ENCODE data around the gene RHEX. TPM values are rescaled to one million over a fixed set of nuclear protein-coding genes. Genes with fewer than 3 reads are reported as not detected.

The RHEX gene
- polyA plus RNA-seq, 6 donors from 2014 or later: 0.28 to 5.3 (median 0.60) TPM

DNA sequence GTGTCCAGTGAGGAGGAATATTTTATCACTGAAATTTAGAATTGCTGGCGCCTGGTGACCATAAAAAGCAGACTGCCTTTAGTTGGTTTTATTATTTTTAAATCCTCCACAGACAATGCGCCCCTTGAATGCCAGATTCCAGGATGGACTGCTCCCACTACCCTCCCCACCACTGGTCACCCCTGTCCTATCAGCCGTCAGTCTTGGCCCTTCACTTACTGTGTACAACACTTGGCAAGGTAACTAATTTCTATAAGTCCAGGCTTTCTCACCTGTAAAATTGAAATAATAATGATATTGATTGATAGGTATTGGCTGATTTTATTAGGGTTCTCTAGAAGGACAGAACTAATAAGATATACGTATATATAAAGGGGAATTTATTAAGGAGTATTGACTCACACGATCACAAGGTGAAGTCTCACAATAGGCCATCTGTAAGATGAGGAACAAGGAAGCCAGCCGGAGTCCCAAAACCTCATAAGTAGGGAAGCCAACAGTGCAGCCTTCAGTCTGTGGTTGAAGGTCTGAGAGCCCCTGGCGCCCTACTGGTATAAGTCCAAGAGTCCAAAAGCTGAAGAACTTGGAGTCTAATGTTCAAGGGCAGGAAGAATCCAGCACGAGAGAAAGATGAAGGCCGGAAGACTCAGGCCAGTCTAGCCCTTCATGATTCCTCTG lies 17.8 kb downstream of the RHEX start:
- ATAC-seq (ENCODE audit: low read depth in 2 of 2): no peak
- Mint-ChIP-seq H3K4me3 (no peak overlapping the region), H3K36me3 (peaks cover 0 to 4% of the 10 kb centered on the region in 2 donors), H3K9me3 (no peaks in the 10 kb centered on the region), H3K4me1 (peaks cover 26 to 42% (median 35%) of the 10 kb centered on the region in 3 donors), H3K27me3 (no peaks in the 10 kb centered on the region), H3K27ac (peak overlapping the region in 3 of 6 donors; percentile 7 to 70 (median 33))
- DNase-seq: no peak

DNA sequence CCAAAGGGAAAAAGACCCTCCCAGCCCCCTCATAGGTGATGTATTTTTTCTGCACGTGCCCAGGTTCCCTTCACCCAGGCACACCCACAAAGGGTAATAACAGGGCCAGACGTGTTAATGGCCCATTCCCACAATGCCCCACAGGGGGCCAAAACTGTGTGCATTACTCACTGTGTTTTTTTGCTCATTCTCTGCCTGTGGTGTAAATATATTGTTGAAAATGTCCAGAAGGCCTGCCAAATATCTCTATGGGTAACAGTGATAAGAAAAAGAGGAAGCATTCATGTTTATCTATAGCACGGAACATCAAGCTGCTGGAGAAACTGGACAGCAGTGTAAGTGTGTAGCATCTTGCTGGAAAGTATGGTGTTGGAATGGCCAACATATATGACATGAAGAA lies 21.9 kb downstream of the RHEX start:
- H3K27me3 Mint-ChIP-seq: no peaks in the 10 kb centered on the region

DNA sequence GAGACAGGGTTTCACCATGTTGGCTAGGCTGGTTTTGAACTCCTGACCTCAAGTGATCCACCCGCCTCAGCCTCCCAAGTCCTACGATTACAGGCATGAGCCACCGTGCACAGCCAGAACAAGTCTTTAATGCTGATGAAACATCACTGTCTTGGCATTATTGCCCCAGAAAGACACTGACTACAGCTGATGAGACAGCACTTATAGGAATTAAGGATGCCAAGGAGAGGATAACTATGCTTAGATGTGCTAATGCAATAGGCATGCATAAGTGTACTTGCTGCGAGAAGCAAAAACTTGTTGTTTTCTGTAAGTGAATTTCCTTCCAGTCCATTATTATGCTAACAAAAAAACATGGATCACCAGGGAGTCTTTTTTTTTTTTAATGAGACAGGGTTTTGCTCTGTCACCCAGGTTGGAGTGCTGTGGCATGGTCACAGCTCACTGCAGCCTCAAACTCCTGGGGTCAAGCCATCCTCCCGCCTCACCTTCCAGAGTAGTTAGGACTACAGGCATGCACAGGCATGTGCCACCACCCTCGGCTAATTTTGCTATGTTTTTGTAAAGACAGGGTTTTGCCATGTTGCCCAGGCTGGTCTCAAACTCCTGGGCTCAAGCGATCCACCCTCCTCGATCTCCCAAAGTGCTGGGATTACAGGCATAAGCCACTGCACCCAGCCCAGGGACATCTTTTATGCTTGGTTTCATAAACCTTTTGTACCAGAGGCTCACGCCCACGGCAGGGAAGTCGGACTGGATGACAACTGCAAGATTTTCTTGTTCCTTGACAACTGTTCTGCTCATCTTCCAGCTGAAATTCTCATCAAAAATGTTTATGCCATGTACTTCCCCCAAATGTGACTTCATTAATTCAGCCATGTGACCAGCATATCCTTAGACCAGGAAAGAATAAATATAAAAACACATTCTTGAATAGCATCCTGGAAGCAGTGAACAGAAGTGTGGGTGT lies 23.1 kb downstream of the RHEX start:
- ATAC-seq (ENCODE audit: low read depth in 2 of 2) (no peak), DNase-seq (no peak)
- Mint-ChIP-seq H3K27ac (no peak overlapping the region), H3K4me1 (peaks cover 16 to 29% (median 27%) of the 10 kb centered on the region in 3 donors), H3K36me3 (peaks cover 0 to 4% of the 10 kb centered on the region in 2 donors), H3K27me3 (no peaks in the 10 kb centered on the region), H3K4me3 (no peak overlapping the region), H3K9me3 (no peaks in the 10 kb centered on the region)

More for the DNA sequence above, 21.9 kb downstream of the RHEX start:
- H3K36me3 Mint-ChIP-seq: peaks cover 0 to 4% of the 10 kb centered on the region in 2 donors
- ATAC-seq (ENCODE audit: low read depth in 2 of 2): peak in 1 of 2 donors; percentile 23
- peaks cover 10 to 17% (median 16%) of the 10 kb centered on the region in 3 donors for H3K4me1 Mint-ChIP-seq
- no peak for DNase-seq
- H3K27ac Mint-ChIP-seq: peak overlapping the region in 2 of 6 donors; percentile 33 to 34
- no peak overlapping the region for H3K4me3 Mint-ChIP-seq
- no peaks in the 10 kb centered on the region for H3K9me3 Mint-ChIP-seq

GRCh38 chr1:206079135-206079534 lies 26.2 kb downstream of the RHEX start:
- no peak for ATAC-seq (ENCODE audit: low read depth in 2 of 2)
- Mint-ChIP-seq H3K36me3 (no peaks in the 10 kb centered on the region), H3K9me3 (no peaks in the 10 kb centered on the region), H3K4me1 (peaks cover 24 to 37% (median 31%) of the 10 kb centered on the region in 3 donors), H3K4me3 (no peak overlapping the region), H3K27me3 (no peaks in the 10 kb centered on the region), H3K27ac (no peak overlapping the region)
- no peak for DNase-seq

DNA sequence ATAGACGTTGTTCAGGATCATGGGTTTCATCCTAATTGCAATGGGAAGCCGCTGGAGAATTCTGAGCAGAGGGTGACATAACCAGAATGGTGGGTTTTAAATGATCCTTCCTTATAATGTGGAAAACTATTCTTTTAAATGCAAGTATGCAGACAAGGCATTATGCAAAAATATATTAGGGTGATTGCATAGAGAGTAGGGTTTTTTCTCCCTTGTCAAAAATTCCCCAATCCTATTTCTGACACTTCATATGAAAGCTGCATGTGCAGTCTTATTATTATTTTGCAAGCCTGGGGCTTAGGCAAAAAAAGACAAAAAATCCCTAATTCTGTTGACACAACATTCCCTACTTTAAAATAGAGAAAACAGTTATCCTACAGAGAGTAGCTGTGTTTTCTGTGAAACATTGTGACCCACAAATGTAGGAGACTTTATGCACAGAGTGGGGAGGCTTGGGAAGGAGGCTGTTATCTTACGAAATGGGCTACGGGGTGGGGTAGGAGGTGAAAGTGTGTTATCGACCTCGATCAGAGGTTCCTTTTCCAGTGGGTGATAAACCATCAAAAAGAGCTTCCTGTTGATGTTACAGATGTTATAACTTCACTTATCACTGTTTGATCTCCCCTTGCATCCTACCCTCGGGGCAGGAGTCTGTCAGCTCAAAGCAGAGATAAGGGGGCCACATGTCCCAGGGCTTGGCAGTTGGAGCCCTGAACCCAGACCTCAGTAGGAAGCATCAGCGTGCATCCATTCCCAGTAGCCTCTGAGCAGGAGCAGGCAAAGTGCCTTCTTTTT lies 27.2 kb downstream of the RHEX start:
- Mint-ChIP-seq H3K27me3 (no peaks in the 10 kb centered on the region), H3K9me3 (no peaks in the 10 kb centered on the region), H3K36me3 (no peaks in the 10 kb centered on the region), H3K27ac (peak overlapping the region in 3 of 6 donors; percentile 36 to 49 (median 47)), H3K4me1 (peaks cover 18 to 30% (median 25%) of the 10 kb centered on the region in 3 donors), H3K4me3 (peak overlapping the region in 3 of 8 donors; percentile 3 to 71 (median 17))
- ATAC-seq (ENCODE audit: low read depth in 2 of 2) (no peak), DNase-seq (no peak)

- ATAC-seq (ENCODE audit: low read depth in 2 of 2) (no peak), DNase-seq (no peak)
- Mint-ChIP-seq H3K4me1 (peaks cover 17 to 30% (median 25%) of the 10 kb centered on the region in 3 donors), H3K9me3 (no peaks in the 10 kb centered on the region), H3K4me3 (no peak overlapping the region), H3K36me3 (no peaks in the 10 kb centered on the region), H3K27me3 (no peaks in the 10 kb centered on the region), H3K27ac (no peak overlapping the region)
These were observed 28.9 kb downstream of the RHEX start for GRCh38 chr1:206081856-206082255.

DNA sequence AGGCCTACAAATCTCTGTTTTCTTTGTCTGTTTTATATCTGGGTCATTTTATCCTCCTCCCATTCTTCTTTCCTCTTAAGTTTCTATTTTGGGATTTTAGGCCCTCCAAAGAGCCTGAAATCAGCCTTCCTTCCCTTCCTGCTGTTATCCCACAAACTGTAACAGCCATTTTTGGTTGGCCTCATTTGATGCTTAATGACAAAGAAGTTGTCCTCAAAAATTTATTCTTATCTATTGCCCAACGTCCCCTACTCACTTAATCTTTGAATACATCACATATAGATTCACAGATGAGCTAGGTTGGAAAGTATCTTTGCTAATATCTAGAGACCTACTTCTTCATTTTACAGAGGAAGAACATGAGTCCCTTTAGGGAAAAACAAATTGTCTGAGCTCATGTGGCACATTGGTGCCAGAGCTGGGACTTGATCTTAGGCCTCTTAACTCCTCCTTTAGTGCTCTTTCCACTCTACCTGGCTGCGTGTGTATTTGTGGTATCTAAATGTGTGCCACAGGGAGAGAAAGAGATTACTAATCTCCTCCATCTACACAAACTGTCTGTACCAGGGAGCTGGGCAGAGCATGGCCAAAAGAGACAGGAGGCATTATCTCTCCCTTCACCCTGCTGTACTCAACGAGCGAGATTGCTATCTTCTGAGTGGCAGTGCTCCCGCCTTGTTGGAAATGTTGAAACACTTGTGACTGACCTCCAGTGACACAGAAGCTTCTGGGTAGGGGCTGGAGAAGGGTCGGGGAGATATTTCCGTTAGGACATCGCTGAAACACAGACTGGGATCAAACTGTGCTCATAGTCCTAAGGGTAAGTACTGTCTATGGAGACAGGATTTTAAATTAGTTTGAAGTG lies 30.1 kb downstream of the RHEX start:
- ATAC-seq (ENCODE audit: low read depth in 2 of 2) (no peak), DNase-seq (no peak)
- Mint-ChIP-seq H3K9me3 (no peaks in the 10 kb centered on the region), H3K27me3 (no peaks in the 10 kb centered on the region), H3K4me1 (peaks cover 17 to 25% (median 25%) of the 10 kb centered on the region in 3 donors), H3K36me3 (no peaks in the 10 kb centered on the region), H3K27ac (peak overlapping the region in 5 of 6 donors; percentile 29 to 73 (median 40)), H3K4me3 (no peak overlapping the region)

- Mint-ChIP-seq H3K27me3 (no peaks in the 10 kb centered on the region), H3K4me3 (no peak overlapping the region), H3K27ac (peak overlapping the region in 1 of 6 donors; percentile 49), H3K4me1 (peaks cover 17 to 25% (median 25%) of the 10 kb centered on the region in 3 donors), H3K9me3 (no peaks in the 10 kb centered on the region), H3K36me3 (no peaks in the 10 kb centered on the region)
- no peak for DNase-seq
- no peak for ATAC-seq (ENCODE audit: low read depth in 2 of 2)
These were observed 30.8 kb downstream of the RHEX start for GRCh38 chr1:206083750-206084149.

DNA sequence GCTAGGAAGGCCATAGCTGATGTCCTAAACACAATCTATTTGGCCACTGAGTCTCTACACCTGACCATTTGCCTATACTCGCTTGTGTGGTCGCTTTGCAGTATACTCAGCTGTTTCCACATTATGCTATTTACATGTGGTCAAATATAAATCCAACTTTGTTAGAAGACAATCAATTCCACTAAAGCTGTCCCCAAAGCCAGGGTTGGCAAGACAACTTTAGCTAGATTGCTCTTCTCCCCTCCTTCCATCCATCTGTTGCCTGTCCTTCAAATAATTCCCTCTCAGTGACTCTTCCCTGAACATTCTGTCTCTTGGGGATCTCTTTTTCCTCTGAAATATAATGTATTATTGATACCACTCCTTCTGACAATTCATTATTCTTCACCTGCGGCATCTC lies 34.1 kb downstream of the RHEX start:
- Mint-ChIP-seq H3K27me3 (no peaks in the 10 kb centered on the region), H3K4me1 (peaks cover 8% of the 10 kb centered on the region in 3 donors), H3K36me3 (no peaks in the 10 kb centered on the region), H3K9me3 (no peaks in the 10 kb centered on the region), H3K27ac (no peak overlapping the region), H3K4me3 (no peak overlapping the region)
- DNase-seq (no peak), ATAC-seq (ENCODE audit: low read depth in 2 of 2) (no peak)

DNA sequence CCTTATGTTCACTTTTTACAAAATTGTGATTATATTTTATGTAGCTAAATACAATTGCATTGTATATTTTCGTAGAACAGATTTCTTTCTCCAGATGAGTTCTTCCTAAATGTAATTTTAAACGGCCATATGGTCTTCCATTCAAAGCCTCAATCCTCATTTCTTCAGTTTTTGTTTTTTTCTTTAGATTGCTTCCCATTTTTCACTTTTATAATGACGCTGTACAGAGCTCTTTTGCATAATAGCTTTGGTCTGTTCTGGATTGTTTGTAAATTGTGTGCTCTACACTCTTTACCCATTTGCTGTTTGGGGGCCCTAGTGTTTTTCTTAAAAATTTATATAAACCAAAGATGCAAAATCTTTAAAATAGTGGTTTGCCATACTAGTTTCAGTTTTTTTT lies 36.4 kb downstream of the RHEX start:
- H3K4me3 Mint-ChIP-seq: no peak overlapping the region
- H3K9me3 Mint-ChIP-seq: no peaks in the 10 kb centered on the region
- peaks cover 0 to 3% (median 0%) of the 10 kb centered on the region in 3 donors for H3K4me1 Mint-ChIP-seq
- no peak for DNase-seq
- ATAC-seq (ENCODE audit: low read depth in 2 of 2): no peak
- no peak overlapping the region for H3K27ac Mint-ChIP-seq
- H3K36me3 Mint-ChIP-seq: no peaks in the 10 kb centered on the region
- no peaks in the 10 kb centered on the region for H3K27me3 Mint-ChIP-seq

DNA sequence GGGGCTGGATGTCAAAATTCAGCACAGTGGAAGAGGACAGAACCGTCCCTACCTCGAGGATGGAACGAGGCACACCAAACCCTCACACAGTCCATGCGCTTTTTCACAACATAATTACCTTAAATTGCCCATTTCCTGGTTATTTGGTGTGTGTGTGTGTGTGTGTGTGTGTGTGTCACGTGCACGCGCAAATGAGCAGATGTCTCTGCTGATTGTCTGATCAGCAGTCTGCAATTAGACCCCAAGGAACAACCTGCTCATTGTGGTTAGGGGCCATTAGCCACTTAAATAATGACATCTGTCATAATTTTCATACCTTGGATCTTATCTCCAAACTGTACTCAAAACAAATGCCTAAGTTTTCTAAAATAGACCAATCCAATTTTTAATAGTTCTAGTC lies 41.1 kb downstream of the RHEX start:
- no peaks in the 10 kb centered on the region for H3K9me3 Mint-ChIP-seq

DNA sequence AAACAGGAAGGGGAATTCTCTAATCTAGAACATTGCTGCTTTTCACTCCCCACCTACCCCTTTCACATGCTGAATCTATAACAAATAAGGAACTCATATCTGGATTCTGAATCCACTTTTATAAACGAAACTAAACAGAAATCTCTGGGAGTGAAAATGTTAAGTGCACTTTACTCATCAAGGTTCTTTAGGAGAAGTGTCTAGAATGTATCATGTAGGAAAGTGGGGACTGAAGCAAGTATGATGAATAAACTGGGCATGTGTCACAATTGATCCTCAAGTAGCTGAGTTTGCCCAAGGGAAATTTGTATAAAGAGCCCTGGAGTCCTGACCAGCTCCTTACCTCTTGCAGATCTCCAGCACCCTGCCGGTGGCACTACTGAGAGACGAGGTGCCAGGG lies 44.4 kb downstream of the RHEX start:
- Mint-ChIP-seq H3K4me3 (no peak overlapping the region), H3K27ac (peak overlapping the region in 1 of 6 donors; percentile 59), H3K4me1 (peaks cover 28 to 38% (median 37%) of the 10 kb centered on the region in 3 donors), H3K36me3 (no peaks in the 10 kb centered on the region), H3K27me3 (no peaks in the 10 kb centered on the region), H3K9me3 (no peaks in the 10 kb centered on the region)
- ATAC-seq (ENCODE audit: low read depth in 2 of 2): no peak
- DNase-seq: no peak

More for the DNA sequence above, 41.1 kb downstream of the RHEX start:
- H3K36me3 Mint-ChIP-seq: no peaks in the 10 kb centered on the region
- no peak for DNase-seq
- ATAC-seq (ENCODE audit: low read depth in 2 of 2): no peak
- peak overlapping the region in 1 of 6 donors; percentile 3 for H3K27ac Mint-ChIP-seq
- H3K27me3 Mint-ChIP-seq: no peaks in the 10 kb centered on the region
- peaks cover 0 to 11% (median 8%) of the 10 kb centered on the region in 3 donors for H3K4me1 Mint-ChIP-seq
- H3K4me3 Mint-ChIP-seq: no peak overlapping the region
